GM10248 (cell line): ENCODE results near the gene IRAK1BP1.
"Not testable (repeated sequence)": the region's sequence is repeated elsewhere in the genome, so short reads cannot be mapped to it uniquely, and the experiment has no call there.

ENCODE experiments used
- CTCF ChIA-PET: fragments of 300-600 bp; sonication (Branson Sonifier 250); formaldehyde crosslinking; extraction: SDS; loops from one replicate; lab custom pipeline; 2021; ENCODE audit warnings: antibody characterized with exemption; lab: Yijun Ruan, JAX
- POLR2A ChIA-PET: fragments of 350-650 bp; sonication (Branson Sonifier 250); formaldehyde crosslinking; extraction: SDS; loops from one replicate; lab custom pipeline; 2020; ENCODE audit warnings: antibody characterized with exemption; lab: Yijun Ruan, JAX
- DNase-seq: peaks from one replicate; pipeline ENCODE4 v3.0.0; 2012; ENCODE audit errors: extremely low spot score
- TF ChIP-seq, protein P1 (sequence below): IDR thresholded peaks from 2 replicates; pipeline ENCODE4 v1.5.1; 2012; ENCODE audit warnings: mild to moderate bottlenecking, low read depth; ENCODE audit errors: extremely low read depth, missing control alignments, control extremely low read depth

Gene IRAK1BP1

DNA sequence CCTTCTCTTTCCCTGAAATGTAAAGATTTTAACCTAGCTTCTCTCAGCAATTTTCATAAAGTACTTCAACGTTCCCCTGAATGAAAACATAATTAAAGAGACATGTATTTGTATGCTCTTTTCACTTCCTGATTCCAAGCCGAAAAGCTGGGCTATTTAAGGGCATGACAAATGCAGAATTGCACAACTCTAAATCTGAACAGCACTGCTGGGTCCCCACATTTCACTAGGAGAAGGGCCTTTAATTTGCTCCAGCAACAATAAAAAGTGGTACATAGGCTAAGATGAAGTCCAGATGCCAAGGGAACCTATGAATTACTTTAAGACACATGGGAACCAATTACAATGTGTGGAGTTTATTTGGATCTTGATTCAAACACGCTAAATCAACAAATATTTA is 42.0 kb downstream of the IRAK1BP1 start:
- ChIA-PET POLR2A (no interaction called here), CTCF (interaction anchor here (1.6 kb wide), 1 partner anchor 9 kb away, joined by 6 read pairs; no protein-coding TSS in a partner anchor)
- TF ChIP-seq, protein P1, sequence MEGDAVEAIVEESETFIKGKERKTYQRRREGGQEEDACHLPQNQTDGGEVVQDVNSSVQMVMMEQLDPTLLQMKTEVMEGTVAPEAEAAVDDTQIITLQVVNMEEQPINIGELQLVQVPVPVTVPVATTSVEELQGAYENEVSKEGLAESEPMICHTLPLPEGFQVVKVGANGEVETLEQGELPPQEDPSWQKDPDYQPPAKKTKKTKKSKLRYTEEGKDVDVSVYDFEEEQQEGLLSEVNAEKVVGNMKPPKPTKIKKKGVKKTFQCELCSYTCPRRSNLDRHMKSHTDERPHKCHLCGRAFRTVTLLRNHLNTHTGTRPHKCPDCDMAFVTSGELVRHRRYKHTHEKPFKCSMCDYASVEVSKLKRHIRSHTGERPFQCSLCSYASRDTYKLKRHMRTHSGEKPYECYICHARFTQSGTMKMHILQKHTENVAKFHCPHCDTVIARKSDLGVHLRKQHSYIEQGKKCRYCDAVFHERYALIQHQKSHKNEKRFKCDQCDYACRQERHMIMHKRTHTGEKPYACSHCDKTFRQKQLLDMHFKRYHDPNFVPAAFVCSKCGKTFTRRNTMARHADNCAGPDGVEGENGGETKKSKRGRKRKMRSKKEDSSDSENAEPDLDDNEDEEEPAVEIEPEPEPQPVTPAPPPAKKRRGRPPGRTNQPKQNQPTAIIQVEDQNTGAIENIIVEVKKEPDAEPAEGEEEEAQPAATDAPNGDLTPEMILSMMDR, result no peak
- peak; percentile 17 for DNase-seq

DNA sequence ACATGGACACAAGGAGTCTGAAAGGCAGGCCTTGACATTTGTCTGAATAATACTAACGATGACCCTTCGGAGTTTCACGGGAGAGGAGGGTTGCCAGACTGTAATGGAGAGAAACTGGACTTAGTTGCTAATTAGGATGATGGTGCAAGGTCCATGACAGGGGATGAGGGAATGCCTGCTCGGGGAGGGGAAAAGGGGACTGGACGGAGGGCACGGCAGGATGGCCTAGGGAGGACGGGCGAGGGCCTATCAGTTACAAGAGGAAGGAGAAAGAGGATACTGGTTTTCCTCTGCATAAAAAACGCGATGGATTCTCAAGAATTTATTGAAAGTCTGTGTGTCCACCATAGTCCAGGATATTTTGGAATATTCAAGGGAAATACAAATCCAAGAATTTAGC is 42.7 kb downstream of the IRAK1BP1 start:
- CTCF ChIA-PET, result interaction anchor here (1.8 to 2.6 kb wide), 2 partner anchors 10 to 43 kb away, joined by 5 to 7 read pairs; partner anchors contain the start of gene IRAK1BP1

DNA sequence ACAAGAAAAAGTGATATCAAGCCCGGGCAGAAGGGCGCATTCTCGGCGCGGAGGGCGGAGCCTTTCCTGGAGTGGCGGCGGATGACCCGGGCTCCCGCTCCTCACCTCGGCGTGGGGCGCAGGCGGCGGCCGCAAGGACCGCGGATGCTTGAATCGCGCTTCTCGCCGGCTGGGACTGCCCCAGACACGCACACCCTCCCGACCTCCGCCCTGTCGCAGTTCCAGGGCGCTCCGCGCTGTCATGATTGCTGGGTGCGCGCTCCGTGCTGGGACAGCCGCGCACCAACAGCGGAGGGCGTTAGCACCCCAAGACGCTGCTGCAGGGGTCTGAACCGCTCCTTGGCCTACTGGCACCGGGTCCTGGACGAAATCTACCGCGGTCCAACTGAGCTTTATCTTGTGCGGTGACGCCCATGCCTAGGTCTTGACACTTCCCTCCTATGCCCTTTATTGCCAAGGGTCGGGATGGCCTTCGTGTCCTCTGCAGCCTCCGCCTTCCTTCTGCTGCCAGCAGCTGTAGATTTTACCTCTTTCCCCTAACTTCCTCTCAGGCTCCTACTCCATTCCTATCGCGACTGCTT is 43.3 kb downstream of the IRAK1BP1 start:
- TF ChIP-seq, protein P1, result no peak
- DNase-seq, result peak; percentile 54
- ChIA-PET POLR2A (no interaction called here), CTCF (interaction anchor here (1.8 to 2.6 kb wide), 2 partner anchors 9 to 44 kb away, joined by 5 to 7 read pairs; partner anchors contain the start of gene IRAK1BP1)

More for the DNA sequence above, 42.7 kb downstream of the IRAK1BP1 start:
- TF ChIP-seq, protein P1, result no peak
- POLR2A ChIA-PET, result no interaction called here
- no peak for DNase-seq

DNA sequence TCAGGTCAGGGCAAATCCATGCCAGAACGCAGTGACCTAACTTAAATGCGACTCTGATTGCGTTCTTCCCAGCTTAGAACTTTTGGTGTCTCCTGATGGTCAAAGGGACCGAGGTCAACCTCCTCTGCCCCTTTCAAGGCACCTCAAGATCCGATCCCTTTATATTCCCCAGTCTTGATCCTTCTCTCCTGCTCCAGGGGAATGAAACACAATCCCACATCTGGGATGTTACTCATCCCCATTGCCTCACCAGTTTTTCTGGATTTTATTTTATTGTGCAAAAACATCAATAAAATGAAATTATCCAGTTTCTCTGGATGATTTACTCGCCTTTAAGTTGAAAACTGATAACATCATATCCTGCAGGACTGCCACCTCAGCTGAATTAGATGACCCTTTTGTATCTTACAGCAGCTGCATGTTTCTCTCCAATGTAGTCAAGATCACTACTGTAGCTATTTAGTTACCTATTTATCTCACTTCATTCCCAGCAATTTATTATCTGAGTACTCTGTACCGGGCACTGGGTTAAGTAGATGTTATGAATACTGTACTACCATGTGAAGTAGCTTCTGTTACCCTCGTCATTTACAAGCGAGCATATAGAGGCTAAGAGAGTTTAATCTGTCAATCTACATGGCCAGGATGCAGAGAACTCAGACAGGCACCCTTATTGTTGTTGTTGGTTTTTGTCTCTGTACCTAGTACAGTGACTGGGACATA is 44.0 kb downstream of the IRAK1BP1 start:
- TF ChIP-seq, protein P1, result no peak
- POLR2A ChIA-PET, result no interaction called here
- CTCF ChIA-PET, result interaction anchor here (1.8 to 2.6 kb wide), 2 partner anchors 9 to 44 kb away, joined by 5 to 7 read pairs; partner anchors contain the start of gene IRAK1BP1
- DNase-seq, result no peak

DNA sequence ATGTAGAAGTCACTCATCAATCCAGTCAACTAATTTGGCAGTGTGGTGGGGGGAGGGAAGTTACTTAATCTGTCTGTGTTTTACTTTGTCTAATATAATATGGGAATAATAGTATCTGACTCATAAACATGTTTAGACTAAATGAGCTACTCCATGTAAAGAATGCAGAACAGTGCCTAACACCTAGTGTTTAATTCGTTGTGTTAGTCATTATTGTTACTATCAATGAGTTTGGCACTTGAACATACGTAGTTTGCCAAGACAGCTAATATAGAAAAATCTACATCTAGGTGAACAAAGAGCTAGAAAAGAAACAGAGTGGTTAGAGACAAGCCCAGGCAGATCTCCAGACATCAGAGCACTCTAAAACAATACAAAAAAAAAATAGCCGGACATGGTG is 49.1 kb downstream of the IRAK1BP1 start:
- ChIA-PET CTCF (interaction anchor here (1.0 to 1.6 kb wide), 2 partner anchors 8 to 17 kb away, joined by 3 read pairs; no protein-coding TSS in a partner anchor), POLR2A (no interaction called here)
- TF ChIP-seq, protein P1, result no peak
- no peak for DNase-seq

DNA sequence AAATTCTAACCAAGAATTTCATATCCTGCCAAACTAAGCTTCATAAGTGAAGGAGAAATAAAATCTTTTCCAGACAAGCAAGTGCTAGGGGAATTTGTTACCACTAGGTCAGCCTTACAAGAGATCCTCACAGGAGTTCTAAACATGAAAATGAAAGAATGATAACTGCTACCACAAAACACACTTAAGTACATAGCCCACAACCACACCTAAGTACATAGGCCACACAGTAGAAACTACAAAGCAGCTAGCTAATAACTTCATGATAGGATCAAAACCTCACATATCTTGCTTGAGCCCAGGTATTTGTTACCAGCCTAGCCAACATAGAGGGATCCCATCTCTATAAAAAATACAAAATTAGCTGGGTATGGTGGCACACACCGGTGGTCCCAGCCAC is 50.4 kb downstream of the IRAK1BP1 start:
- POLR2A ChIA-PET, result no interaction called here
- no peak for DNase-seq
- CTCF ChIA-PET, result interaction anchor here (1.6 kb wide), 1 partner anchor 10 kb away, joined by 3 read pairs; no protein-coding TSS in a partner anchor
- TF ChIP-seq, protein P1, result no peak

DNA sequence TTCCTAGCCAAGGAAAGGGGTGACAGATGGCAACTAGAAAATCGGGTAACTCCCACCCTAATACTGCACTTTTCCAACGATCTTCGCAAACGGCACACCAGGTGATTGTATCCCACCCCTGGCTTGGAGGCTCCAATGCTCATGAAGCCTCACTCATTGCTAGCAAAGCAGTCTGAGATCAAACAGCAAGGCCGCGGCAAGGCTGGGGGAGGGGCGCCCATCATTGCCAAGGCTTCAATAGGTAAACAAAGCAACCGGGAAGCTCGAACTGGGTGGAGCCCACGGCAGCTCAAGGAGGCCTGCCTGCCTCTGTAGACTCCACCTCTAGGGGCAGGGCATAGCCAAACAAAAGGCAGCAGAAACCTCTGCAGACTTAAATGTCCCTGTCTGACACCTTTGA is 53.8 kb downstream of the IRAK1BP1 start:
- POLR2A ChIA-PET, CTCF ChIA-PET, DNase-seq: not testable (repeated sequence)
